ENCODE measurements around the gene PRICKLE2.

Gene PRICKLE2

GRCh38 chr3:64131725-64132469 lies 93.4 kb downstream of the PRICKLE2 start:
- no peak for DNase-seq (ENCODE audit: low read depth)

GRCh38 chr3:64130436-64130835 lies 94.8 kb downstream of the PRICKLE2 start:
- DNase-seq (ENCODE audit: low read depth): no peak

GRCh38 chr3:64129581-64129980 lies 95.7 kb downstream of the PRICKLE2 start:
- DNase-seq (ENCODE audit: low read depth): no peak

- DNase-seq (ENCODE audit: low read depth): no peak
These were observed 96.2 kb downstream of the PRICKLE2 start for GRCh38 chr3:64129106-64129505.

- no peak for DNase-seq (ENCODE audit: low read depth)
These were observed 99.7 kb downstream of the PRICKLE2 start for GRCh38 chr3:64125561-64125960.

GRCh38 chr3:64123931-64124330 lies 101.3 kb downstream of the PRICKLE2 start:
- no peak for DNase-seq (ENCODE audit: low read depth)

GRCh38 chr3:64122476-64122875 lies 102.8 kb downstream of the PRICKLE2 start:
- DNase-seq (ENCODE audit: low read depth): no peak

- no peak for DNase-seq (ENCODE audit: low read depth)
These were observed 103.4 kb downstream of the PRICKLE2 start for GRCh38 chr3:64121750-64122311.

- no peak for DNase-seq (ENCODE audit: low read depth)
These were observed 104.4 kb downstream of the PRICKLE2 start for GRCh38 chr3:64120876-64121275.

- DNase-seq (ENCODE audit: low read depth): no peak
These were observed 107.8 kb downstream of the PRICKLE2 start for GRCh38 chr3:64117483-64117882.

- no peak for DNase-seq (ENCODE audit: low read depth)
These were observed 110.6 kb downstream of the PRICKLE2 start for GRCh38 chr3:64114651-64115050.

GRCh38 chr3:64111872-64112271 lies 113.4 kb downstream of the PRICKLE2 start:
- DNase-seq (ENCODE audit: low read depth): no peak

GRCh38 chr3:64111083-64111482 lies 114.2 kb downstream of the PRICKLE2 start:
- no peak for DNase-seq (ENCODE audit: low read depth)

- DNase-seq (ENCODE audit: low read depth): no peak
These were observed 115.2 kb downstream of the PRICKLE2 start for GRCh38 chr3:64110071-64110470.

GRCh38 chr3:64109438-64109837 lies 115.8 kb downstream of the PRICKLE2 start:
- DNase-seq (ENCODE audit: low read depth): no peak

- no peak for DNase-seq (ENCODE audit: low read depth)
These were observed 116.4 kb downstream of the PRICKLE2 start for GRCh38 chr3:64108784-64109317.

GRCh38 chr3:64108231-64108630 lies 117.0 kb downstream of the PRICKLE2 start:
- no peak for DNase-seq (ENCODE audit: low read depth)

GRCh38 chr3:64107190-64107589 lies 118.1 kb downstream of the PRICKLE2 start:
- no peak for DNase-seq (ENCODE audit: low read depth)

- DNase-seq (ENCODE audit: low read depth): no peak
These were observed 119.5 kb downstream of the PRICKLE2 start for GRCh38 chr3:64105816-64106215.

- DNase-seq (ENCODE audit: low read depth): no peak
These were observed 120.6 kb downstream of the PRICKLE2 start for GRCh38 chr3:64104691-64105111.

GRCh38 chr3:64104006-64104405 lies 121.3 kb downstream of the PRICKLE2 start:
- DNase-seq (ENCODE audit: low read depth): no peak

- DNase-seq (ENCODE audit: low read depth): no peak
These were observed 122.1 kb downstream of the PRICKLE2 start for GRCh38 chr3:64103131-64103530.

GRCh38 chr3:64102147-64102546 lies 123.1 kb downstream of the PRICKLE2 start:
- DNase-seq (ENCODE audit: low read depth): no peak

GRCh38 chr3:64099316-64099715 lies 126.0 kb downstream of the PRICKLE2 start:
- DNase-seq (ENCODE audit: low read depth): no peak

All from T follicular helper cell (primary cell).